ENCODE data around the gene MIAT.

- TF ChIP-seq KDM4B (CRISPR knock-in tag; IDR thresholded peaks at IDR 0.05) (no peak), MXI1 (IDR thresholded peaks at IDR 0.05; ENCODE audit: borderline replicate concordance, low read depth, low read length) (no peak), RNF219 (CRISPR knock-in tag; IDR thresholded peaks at IDR 0.05) (no peak), KMT2A (CRISPR knock-in tag; IDR thresholded peaks at IDR 0.05) (no peak), SRF (IDR thresholded peaks at IDR 0.05; ENCODE audit: low read depth, low read length) (no peak), MBD4 (IDR thresholded peaks at IDR 0.05; ENCODE audit: borderline replicate concordance, low read length) (no peak), HNRNPK (IDR thresholded peaks at IDR 0.05; ENCODE audit: low read depth, low read length, poor library complexity, severe bottlenecking) (no peak), CTCF (CRISPR knock-in tag; IDR thresholded peaks at IDR 0.05) (no peak), SUZ12 (IDR thresholded peaks at IDR 0.05; ENCODE audit: low read depth, low read length) (no peak), ZBTB21 (CRISPR knock-in tag; IDR thresholded peaks at IDR 0.05) (no peak), ZNF251 (CRISPR knock-in tag; IDR thresholded peaks at IDR 0.05) (no peak)
Measured at GRCh38 chr22:26714971-26715370, 57.6 kb downstream of the MIAT start.
